ENCODE measurements around the gene HDC.

The HDC gene

DNA sequence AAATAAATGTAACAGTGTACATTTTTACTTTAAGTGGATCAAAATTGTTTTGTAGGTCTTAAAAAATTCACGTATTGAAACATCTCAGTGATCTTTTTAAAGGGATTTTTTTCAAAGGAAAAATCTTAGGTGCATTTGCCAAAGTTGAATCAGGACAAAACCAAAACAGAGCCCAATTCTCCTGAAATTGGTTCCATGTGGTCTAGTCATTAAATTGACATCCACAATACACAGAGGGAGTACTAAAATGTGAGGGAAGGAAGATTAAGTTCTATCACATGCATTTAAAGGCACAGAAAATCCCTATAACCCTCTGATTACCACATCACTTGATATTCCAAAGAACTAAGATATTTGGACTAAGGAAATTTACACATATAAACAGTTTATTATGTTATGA, 39.3 kb upstream of the HDC start:
- Histone ChIP-seq H3K27me3 (replicated peaks; ENCODE audit: insufficient read depth, low read length) (no peaks in the 10 kb centered on the region), H3K4me3 (ENCODE audit: low read length) (no peak overlapping the region)
- DNase-seq = no peak

DNA sequence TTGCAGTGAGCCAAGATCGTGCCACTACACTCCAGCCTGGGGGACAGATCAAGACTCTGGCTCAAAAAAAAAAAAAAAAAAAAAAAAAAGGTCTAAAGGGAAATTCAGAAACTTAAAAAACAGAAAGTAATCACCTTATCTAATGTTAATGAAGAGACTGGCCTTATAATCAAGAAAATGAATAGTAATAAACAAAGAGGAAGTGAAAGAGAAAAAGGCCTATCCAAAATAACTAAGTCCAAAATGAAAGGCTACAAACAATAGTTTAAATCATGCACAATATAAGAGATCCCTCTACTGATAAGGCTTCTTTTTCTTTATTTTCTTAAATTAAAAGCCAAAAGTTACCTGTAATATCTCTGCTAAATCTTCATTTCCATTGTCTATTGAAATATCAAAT, 37.1 kb upstream of the HDC start:
- Histone ChIP-seq H4K20me1 (ENCODE audit: insufficient read depth, low read length) (no peaks in the 10 kb centered on the region), H3F3A (ENCODE audit: insufficient read depth, low read length) (no peaks in the 10 kb centered on the region), H3K9me2 (replicated peaks; ENCODE audit: insufficient read depth, low read length) (no peaks in the 10 kb centered on the region), H3K9me3 (replicated peaks; ENCODE audit: insufficient read depth, low read length) (no peaks in the 10 kb centered on the region), H3K27me3 (replicated peaks; ENCODE audit: insufficient read depth, low read length) (no peaks in the 10 kb centered on the region), H3K4me2 (ENCODE audit: low read depth, low read length) (no peak overlapping the region), H3K79me2 (ENCODE audit: low read length) (0 out of 2 replicates have a peak, but pooled peaks cover 3% of the 10 kb centered on the region), H3K27ac (ENCODE audit: low read length) (0 out of 2 replicates have a peak overlapping the region, but pooled peaks have one; percentile 10), H3K4me3 (ENCODE audit: low read length) (no peak overlapping the region), H2AFZ (ENCODE audit: low read length) (no peak overlapping the region), H3K4me1 (ENCODE audit: low read length) (peaks cover 5% of the 10 kb centered on the region; the same call in 1 of the 2 replicates), H3K36me3 (replicated peaks; ENCODE audit: insufficient read depth, low read length) (peaks cover 6% of the 10 kb centered on the region), H3K9ac (ENCODE audit: low read length) (no peak overlapping the region)
- DNase-seq = no peak
- no peak for TF ChIP-seq EZH2phosphoT487 (IDR thresholded peaks at IDR 0.05; ENCODE audit: low read length)
- no peak for TF ChIP-seq EZH2 (optimal IDR thresholded peaks at IDR 0.05; ENCODE audit: low read depth, low read length)
- TF ChIP-seq, protein P1, sequence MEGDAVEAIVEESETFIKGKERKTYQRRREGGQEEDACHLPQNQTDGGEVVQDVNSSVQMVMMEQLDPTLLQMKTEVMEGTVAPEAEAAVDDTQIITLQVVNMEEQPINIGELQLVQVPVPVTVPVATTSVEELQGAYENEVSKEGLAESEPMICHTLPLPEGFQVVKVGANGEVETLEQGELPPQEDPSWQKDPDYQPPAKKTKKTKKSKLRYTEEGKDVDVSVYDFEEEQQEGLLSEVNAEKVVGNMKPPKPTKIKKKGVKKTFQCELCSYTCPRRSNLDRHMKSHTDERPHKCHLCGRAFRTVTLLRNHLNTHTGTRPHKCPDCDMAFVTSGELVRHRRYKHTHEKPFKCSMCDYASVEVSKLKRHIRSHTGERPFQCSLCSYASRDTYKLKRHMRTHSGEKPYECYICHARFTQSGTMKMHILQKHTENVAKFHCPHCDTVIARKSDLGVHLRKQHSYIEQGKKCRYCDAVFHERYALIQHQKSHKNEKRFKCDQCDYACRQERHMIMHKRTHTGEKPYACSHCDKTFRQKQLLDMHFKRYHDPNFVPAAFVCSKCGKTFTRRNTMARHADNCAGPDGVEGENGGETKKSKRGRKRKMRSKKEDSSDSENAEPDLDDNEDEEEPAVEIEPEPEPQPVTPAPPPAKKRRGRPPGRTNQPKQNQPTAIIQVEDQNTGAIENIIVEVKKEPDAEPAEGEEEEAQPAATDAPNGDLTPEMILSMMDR (IDR thresholded peaks at IDR 0.05; ENCODE audit: low read length) = no peak

More for the DNA sequence above, 39.3 kb upstream of the HDC start:
- Histone ChIP-seq H3F3A (ENCODE audit: insufficient read depth, low read length) (no peaks in the 10 kb centered on the region), H3K36me3 (replicated peaks; ENCODE audit: insufficient read depth, low read length) (peaks cover 6% of the 10 kb centered on the region; the same call in 1 of the 2 replicates), H4K20me1 (ENCODE audit: insufficient read depth, low read length) (no peaks in the 10 kb centered on the region; the same call in 1 of the 2 replicates), H3K4me1 (ENCODE audit: low read length) (peaks cover 5% of the 10 kb centered on the region; the same call in 1 of the 2 replicates), H3K9me3 (replicated peaks; ENCODE audit: insufficient read depth, low read length) (no peaks in the 10 kb centered on the region), H3K27ac (ENCODE audit: low read length) (no peak overlapping the region), H3K9me2 (replicated peaks; ENCODE audit: insufficient read depth, low read length) (no peaks in the 10 kb centered on the region), H3K9ac (ENCODE audit: low read length) (no peak overlapping the region), H2AFZ (ENCODE audit: low read length) (no peak overlapping the region), H3K4me2 (ENCODE audit: low read depth, low read length) (no peak overlapping the region), H3K79me2 (ENCODE audit: low read length) (0 out of 2 replicates have a peak, but pooled peaks cover 6% of the 10 kb centered on the region)
- TF ChIP-seq, protein P1 (IDR thresholded peaks at IDR 0.05; ENCODE audit: low read length) = no peak
- TF ChIP-seq EZH2phosphoT487 (IDR thresholded peaks at IDR 0.05; ENCODE audit: low read length) = no peak
- no peak for TF ChIP-seq EZH2 (optimal IDR thresholded peaks at IDR 0.05; ENCODE audit: low read depth, low read length)

DNA sequence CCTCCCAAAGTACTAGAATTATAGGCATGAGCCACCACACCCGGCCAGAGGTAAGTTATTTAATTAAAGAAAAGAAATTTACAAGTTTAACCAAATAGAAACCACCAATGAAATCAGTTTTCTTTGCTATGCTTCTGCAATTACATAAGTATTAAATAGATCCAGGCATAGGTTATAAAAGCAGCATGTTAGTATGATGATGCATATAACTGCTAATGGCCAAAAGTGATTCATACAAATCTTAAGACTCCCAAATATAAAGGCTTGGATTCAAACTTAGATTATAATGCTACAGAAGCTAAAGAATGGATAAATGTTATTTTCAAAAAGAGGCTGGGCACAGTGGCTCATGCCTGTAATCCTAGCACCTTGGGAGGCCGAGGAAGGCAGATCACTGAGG, 32.8 kb upstream of the HDC start:
- H3K36me3 ChIP-seq (replicated peaks; ENCODE audit: insufficient read depth, low read length) = no peaks in the 10 kb centered on the region; the same call in 1 of the 2 replicates
- no peak overlapping the region for H3K9ac ChIP-seq (ENCODE audit: low read length)
- H3K9me3 ChIP-seq (replicated peaks; ENCODE audit: insufficient read depth, low read length) = no peaks in the 10 kb centered on the region
- no peaks in the 10 kb centered on the region for H3K9me2 ChIP-seq (replicated peaks; ENCODE audit: insufficient read depth, low read length)
- H3K79me2 ChIP-seq (ENCODE audit: low read length) = 0 out of 2 replicates have a peak, but pooled peaks cover 3% of the 10 kb centered on the region
- H3F3A ChIP-seq (ENCODE audit: insufficient read depth, low read length) = no peaks in the 10 kb centered on the region
- no peak for DNase-seq
- no peak overlapping the region for H2AFZ ChIP-seq (ENCODE audit: low read length)
- H3K27ac ChIP-seq (ENCODE audit: low read length) = no peak overlapping the region
- no peak overlapping the region for H3K4me2 ChIP-seq (ENCODE audit: low read depth, low read length)
- H4K20me1 ChIP-seq (ENCODE audit: insufficient read depth, low read length) = no peaks in the 10 kb centered on the region
- no peaks in the 10 kb centered on the region for H3K27me3 ChIP-seq (replicated peaks; ENCODE audit: insufficient read depth, low read length)
- TF ChIP-seq EZH2 (optimal IDR thresholded peaks at IDR 0.05; ENCODE audit: low read depth, low read length) (no peak), EZH2phosphoT487 (IDR thresholded peaks at IDR 0.05; ENCODE audit: low read length) (no peak)
- TF ChIP-seq, protein P1 (IDR thresholded peaks at IDR 0.05; ENCODE audit: low read length) = no peak
- H3K4me1 ChIP-seq (ENCODE audit: low read length) = peaks cover 5% of the 10 kb centered on the region; the same call in 1 of the 2 replicates
- no peak overlapping the region for H3K4me3 ChIP-seq (ENCODE audit: low read length)

All from MM.1S (cell line).